B cell (primary cell): ENCODE data around the gene IL17RC.

Source experiments
- EZH2 ChIP-seq: IDR thresholded peaks from 2 replicates; pipeline ENCODE4 v1.6.1; 2012; ENCODE audit warnings: borderline replicate concordance, low read depth, mild to moderate bottlenecking, moderate library complexity, low read length; ENCODE audit not compliant: insufficient read depth, poor library complexity, severe bottlenecking
- TF ChIP-seq, protein P1 (sequence below): fragments of 200-600 bp; IDR thresholded peaks from one replicate; pipeline ENCODE4 v1.8.0; 2022; ENCODE audit warnings: antibody characterized with exemption, mild to moderate bottlenecking

DNA sequence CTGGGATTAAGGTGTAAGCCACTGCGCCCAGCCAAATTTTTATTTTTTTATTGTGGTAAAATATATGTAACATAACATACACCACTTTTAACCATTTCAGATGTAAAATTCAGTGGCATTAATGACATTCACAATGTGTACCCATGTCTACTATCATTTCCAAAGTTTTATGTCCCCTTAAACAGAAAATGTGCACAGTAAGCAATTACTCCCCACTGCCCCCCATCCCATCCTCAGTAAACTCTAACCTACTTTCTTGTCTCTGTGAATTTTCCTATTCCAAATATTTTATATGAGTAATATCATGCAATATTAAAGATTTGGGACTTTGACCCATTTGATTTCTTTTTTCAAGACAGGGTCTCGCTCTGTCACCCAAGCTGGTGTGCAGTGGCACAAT, 49.9 kb downstream of the IL17RC start:
- TF ChIP-seq, protein P1, sequence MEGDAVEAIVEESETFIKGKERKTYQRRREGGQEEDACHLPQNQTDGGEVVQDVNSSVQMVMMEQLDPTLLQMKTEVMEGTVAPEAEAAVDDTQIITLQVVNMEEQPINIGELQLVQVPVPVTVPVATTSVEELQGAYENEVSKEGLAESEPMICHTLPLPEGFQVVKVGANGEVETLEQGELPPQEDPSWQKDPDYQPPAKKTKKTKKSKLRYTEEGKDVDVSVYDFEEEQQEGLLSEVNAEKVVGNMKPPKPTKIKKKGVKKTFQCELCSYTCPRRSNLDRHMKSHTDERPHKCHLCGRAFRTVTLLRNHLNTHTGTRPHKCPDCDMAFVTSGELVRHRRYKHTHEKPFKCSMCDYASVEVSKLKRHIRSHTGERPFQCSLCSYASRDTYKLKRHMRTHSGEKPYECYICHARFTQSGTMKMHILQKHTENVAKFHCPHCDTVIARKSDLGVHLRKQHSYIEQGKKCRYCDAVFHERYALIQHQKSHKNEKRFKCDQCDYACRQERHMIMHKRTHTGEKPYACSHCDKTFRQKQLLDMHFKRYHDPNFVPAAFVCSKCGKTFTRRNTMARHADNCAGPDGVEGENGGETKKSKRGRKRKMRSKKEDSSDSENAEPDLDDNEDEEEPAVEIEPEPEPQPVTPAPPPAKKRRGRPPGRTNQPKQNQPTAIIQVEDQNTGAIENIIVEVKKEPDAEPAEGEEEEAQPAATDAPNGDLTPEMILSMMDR, result no peak
- TF ChIP-seq EZH2, result no peak
